Left forelimb (tissue), 1 donor: ENCODE results near the gene IGFBP2.

ENCODE experiments used
- DNase-seq: peaks from one replicate; pipeline ENCODE4 v3.0.0-alpha.2; 2018; ENCODE audit warnings: low spot score

Gene IGFBP2

GRCh38 chr2:216710551-216711301 is 77.5 kb downstream of the IGFBP2 start:
- DNase-seq = peak; percentile 83

GRCh38 chr2:216711348-216711747 is 78.1 kb downstream of the IGFBP2 start:
- no peak for DNase-seq

GRCh38 chr2:216713691-216714336 is 80.6 kb downstream of the IGFBP2 start:
- DNase-seq = no peak
